ENCODE data around the gene ANKDD1A.

Gene ANKDD1A

GRCh38 chr15:64906402-64906801 is 5.3 kb upstream of the ANKDD1A start:
- DNase-seq (ENCODE audit: low read depth, low spot score), result no peak
- no peak overlapping the region for H3K4me3 ChIP-seq (ENCODE audit: low read depth, low read length)
- TF ChIP-seq, protein P1, sequence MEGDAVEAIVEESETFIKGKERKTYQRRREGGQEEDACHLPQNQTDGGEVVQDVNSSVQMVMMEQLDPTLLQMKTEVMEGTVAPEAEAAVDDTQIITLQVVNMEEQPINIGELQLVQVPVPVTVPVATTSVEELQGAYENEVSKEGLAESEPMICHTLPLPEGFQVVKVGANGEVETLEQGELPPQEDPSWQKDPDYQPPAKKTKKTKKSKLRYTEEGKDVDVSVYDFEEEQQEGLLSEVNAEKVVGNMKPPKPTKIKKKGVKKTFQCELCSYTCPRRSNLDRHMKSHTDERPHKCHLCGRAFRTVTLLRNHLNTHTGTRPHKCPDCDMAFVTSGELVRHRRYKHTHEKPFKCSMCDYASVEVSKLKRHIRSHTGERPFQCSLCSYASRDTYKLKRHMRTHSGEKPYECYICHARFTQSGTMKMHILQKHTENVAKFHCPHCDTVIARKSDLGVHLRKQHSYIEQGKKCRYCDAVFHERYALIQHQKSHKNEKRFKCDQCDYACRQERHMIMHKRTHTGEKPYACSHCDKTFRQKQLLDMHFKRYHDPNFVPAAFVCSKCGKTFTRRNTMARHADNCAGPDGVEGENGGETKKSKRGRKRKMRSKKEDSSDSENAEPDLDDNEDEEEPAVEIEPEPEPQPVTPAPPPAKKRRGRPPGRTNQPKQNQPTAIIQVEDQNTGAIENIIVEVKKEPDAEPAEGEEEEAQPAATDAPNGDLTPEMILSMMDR (IDR thresholded peaks at IDR 0.05; ENCODE audit: low read depth, low read length), result no peak
- in situ Hi-C loops (cut with HindIII; ENCODE audit: low sequenced_read_pairs), result no loop called here

DNA sequence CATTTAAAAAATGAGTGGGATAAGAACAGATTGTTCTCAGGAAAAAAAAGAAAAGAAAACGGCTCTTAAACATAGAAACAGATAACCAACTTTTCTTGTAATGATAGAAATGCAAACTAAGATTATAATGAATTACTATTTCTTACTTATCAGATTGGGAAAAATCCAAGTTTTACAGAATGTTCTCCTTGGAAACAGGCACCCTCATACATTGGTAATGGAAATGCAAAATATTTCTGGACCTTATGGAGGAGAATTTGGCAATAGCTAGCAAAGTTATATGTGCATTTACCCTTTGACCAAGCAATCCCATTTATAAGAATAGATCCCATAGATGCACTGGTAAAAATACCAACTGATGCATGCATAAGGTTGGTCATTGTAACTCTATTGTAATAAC is 3.7 kb upstream of the ANKDD1A start:
- in situ Hi-C loops (cut with HindIII; ENCODE audit: low sequenced_read_pairs), result no loop called here
- TF ChIP-seq, protein P1 (IDR thresholded peaks at IDR 0.05; ENCODE audit: low read depth, low read length), result no peak
- DNase-seq (ENCODE audit: low read depth, low spot score), result no peak
- H3K4me3 ChIP-seq (ENCODE audit: low read depth, low read length), result no peak overlapping the region

DNA sequence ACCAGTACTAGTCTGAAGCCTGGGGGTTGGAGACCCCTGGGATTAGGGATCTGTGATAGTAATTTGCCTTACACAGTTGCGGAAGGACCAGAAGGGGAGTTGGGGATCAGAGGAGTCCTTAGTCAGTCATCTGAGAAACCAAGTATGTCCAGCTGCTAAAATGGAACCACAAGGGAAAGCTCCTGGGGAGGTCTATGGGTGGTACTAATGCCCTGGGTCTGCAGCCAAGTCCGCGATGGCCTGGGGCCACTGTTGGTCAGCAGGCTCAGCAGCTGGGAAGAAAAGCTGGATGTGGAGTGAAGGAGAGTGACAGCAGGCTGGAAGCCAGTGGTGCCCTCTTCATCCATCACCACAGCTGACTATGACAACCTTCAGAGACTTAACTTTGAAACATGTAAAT is 2.2 kb upstream of the ANKDD1A start:
- DNase-seq (ENCODE audit: low read depth, low spot score), result no peak
- in situ Hi-C loops (cut with HindIII; ENCODE audit: low sequenced_read_pairs), result no loop called here
- no peak overlapping the region for H3K4me3 ChIP-seq (ENCODE audit: low read depth, low read length)
- TF ChIP-seq, protein P1 (IDR thresholded peaks at IDR 0.05; ENCODE audit: low read depth, low read length), result no peak

- TF ChIP-seq, protein P1 (IDR thresholded peaks at IDR 0.05; ENCODE audit: low read depth, low read length), result no peak
- no peak for DNase-seq (ENCODE audit: low read depth, low spot score)
- in situ Hi-C loops (cut with HindIII; ENCODE audit: low sequenced_read_pairs), result no loop called here
- H3K4me3 ChIP-seq (ENCODE audit: low read depth, low read length), result no peak overlapping the region
Measured at GRCh38 chr15:64912379-64913325, 950 bp downstream of the ANKDD1A start.

- no peak overlapping the region for H3K4me3 ChIP-seq (ENCODE audit: low read depth, low read length)
- in situ Hi-C loops (cut with HindIII; ENCODE audit: low sequenced_read_pairs), result no loop called here
- no peak for DNase-seq (ENCODE audit: low read depth, low spot score)
- TF ChIP-seq, protein P1 (IDR thresholded peaks at IDR 0.05; ENCODE audit: low read depth, low read length), result no peak
Measured at GRCh38 chr15:64915518-64916227, 4.0 kb downstream of the ANKDD1A start.

DNA sequence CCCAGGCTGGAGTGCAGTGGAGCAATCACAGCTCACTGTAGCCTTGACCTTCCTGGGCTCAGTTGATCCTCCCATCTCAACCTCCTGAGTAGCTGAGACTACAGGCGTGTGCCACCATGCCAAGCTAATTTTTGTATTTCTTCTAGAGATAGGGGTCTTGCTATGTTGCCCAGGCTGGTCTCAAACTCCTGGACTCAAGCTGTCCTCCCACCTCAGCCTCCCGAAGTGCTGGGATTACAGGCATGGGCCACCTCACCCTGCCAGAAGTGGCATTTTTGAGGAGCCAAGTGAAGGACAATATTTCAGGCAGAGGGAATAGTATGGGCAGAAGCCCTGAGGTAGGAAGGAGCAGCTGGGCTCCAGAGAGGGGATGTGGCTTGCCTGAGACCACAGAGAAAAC is 4.7 kb downstream of the ANKDD1A start:
- in situ Hi-C loops (cut with HindIII; ENCODE audit: low sequenced_read_pairs), result no loop called here

More for the DNA sequence above, 4.7 kb downstream of the ANKDD1A start:
- no peak for DNase-seq (ENCODE audit: low read depth, low spot score)
- H3K4me3 ChIP-seq (ENCODE audit: low read depth, low read length), result no peak overlapping the region
- TF ChIP-seq, protein P1 (IDR thresholded peaks at IDR 0.05; ENCODE audit: low read depth, low read length), result no peak

Data from astrocyte of the spinal cord (primary cell).